Non-pigmented ciliary epithelial cell (primary cell): ENCODE data around the gene DTX3.
"Not testable (repeated sequence)": the region's sequence is repeated elsewhere in the genome, so short reads cannot be mapped to it uniquely, and the experiment has no call there.

Experiments used
- DNase-seq: peaks from one replicate; pipeline ENCODE4 v3.0.0-alpha.2; 2010; ENCODE audit warnings: low read depth

Gene DTX3

DNA sequence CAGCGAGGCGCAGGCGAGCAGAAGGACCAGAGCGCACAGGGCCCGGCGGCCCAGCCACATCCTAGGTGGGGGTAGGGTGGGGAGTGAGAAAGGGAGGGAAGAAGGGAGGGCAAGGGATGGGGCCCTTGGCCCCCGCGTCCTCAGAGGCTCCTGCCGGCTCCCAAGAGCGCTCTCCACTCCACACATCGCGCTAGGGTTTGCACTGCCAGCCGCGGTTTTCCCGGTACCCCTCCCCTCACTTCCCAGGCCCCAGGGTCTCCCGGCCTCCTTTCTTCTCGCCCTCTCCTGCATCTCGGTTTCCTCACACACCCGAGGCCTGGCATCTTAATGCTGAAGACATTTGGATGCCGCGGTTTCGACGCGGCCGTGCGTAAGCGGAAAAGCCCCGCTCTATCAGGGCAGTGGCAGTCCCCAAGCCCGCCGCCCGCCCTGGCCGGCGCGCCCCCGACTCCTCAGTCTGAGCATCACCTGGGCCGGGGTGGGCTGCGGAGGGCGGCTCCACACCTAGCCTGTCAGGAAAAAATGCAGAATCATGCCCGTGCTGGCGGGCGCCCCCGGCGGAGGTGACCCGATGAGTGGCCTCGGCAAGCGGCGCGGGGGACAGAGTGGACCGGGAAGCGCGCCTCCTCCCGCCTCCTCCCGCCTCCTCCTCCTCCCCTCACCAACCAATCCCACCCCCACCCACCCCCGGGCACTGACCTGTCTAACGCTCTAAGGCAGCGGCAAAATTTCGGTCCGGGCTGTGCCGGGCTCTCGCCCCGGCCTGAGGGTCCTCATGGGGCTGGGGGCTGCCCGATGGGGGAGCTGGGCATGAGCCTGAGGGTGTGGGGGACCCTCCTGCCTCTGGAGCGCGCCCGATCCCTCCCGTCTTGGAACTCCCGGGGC, 27.7 kb downstream of the DTX3 start:
- no peak for DNase-seq

DNA sequence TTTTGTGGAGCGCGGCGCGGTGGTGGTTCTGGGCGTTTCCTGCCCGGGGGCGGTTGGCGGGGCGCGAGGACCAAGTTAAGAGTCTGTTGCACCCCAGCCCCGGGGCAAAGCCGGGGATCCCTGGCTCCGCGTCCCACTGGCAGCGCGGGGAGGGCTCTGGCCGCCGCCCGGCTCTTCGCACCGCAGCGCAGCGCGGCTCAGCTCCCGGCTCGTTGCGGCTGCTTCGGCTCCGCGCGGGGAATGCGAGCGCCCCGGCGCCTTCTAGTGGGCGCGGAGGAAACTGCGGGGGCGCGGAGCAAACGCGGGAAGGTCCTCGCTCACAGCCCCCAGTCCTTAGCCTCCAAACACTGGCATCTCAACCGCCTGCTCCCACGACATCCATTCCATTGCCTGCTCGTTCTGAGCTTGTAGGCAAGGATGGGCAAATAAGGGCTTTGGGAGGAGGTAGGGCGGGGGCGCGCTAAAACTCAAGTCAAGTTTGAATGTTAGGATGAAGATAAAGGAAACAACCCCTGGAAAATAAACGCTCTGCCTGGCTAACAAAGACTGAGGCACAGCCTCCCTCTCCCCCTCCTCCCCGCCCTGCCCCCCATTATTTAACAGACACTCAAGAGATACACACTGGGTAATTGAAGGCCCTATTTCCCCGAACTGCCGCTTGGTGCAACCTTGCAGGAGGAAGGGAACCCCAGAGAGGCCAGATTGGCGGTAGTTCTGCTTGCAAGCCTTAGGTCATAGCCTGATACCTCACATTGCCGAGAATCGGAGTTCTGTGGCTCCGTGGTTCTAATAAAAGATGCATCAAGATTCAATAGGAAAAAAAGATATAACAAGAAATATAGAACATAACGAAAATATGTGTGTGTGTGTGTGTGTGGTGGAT, 28.6 kb downstream of the DTX3 start, which contains the start of gene B4GALNT1:
Gene B4GALNT1 (minus strand): TSS at position 244 of the 883 bp plus-strand sequence. CDS start 1,069 bp downstream, outside the sequence.
- no peak for DNase-seq

DNA sequence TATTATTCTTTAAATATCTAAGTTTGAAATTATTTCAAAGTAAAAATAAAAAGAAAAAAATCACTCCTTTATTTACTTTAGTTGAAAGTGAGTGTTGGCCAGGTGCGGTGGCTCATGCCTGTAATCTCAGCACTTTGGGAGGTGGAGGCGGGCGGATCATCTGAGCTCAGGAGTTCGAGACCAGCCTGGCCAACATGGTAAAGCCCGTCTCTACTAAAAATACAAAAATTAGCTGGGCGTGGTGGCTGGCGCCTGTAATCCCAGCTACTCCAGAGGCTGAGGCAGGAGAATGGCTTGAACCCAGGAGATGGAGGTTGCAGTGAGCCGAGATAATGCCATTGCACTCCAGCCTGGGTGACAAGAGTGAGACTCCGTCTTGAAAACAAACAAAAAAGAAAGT, 32.1 kb downstream of the DTX3 start:
- not testable (repeated sequence) for DNase-seq

DNA sequence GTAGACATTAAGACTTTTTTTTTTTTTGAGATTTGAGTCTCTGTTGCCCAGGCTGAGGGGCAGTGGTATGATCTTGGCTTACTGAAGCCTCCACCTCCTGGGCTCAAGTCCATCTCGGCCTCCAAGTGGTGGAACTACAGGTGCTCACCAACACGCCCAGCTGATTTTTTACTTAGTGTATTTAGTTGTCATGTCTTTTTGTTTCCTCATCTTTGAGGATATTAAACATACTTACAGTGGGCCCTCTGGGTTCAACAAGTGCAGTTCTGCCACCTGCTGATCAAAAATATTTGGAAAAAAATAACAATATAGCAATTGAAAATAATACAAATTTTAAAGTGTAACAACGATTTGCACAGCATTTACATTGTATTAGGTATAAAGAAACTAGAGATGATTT, 32.7 kb downstream of the DTX3 start:
- no peak for DNase-seq

DNA sequence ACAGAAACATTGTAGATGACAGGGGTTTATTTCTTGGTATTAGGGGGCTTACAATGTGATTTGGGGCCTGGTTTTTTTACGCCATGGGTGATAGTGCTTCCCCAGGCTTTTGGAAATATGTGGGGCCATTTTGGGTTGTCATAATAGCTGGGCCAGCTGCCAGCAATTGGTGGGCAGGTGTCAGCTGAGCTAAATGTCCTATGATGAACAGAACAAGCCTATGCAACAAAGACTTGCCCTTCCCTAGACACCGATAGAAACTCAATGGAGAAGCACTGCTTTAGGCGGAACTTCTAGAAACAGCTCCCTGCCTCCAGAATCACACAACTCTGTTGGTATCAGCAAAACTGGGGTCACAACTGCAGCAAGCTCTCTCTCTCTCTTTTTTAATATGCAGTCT, 33.5 kb downstream of the DTX3 start:
- DNase-seq, result no peak

DNA sequence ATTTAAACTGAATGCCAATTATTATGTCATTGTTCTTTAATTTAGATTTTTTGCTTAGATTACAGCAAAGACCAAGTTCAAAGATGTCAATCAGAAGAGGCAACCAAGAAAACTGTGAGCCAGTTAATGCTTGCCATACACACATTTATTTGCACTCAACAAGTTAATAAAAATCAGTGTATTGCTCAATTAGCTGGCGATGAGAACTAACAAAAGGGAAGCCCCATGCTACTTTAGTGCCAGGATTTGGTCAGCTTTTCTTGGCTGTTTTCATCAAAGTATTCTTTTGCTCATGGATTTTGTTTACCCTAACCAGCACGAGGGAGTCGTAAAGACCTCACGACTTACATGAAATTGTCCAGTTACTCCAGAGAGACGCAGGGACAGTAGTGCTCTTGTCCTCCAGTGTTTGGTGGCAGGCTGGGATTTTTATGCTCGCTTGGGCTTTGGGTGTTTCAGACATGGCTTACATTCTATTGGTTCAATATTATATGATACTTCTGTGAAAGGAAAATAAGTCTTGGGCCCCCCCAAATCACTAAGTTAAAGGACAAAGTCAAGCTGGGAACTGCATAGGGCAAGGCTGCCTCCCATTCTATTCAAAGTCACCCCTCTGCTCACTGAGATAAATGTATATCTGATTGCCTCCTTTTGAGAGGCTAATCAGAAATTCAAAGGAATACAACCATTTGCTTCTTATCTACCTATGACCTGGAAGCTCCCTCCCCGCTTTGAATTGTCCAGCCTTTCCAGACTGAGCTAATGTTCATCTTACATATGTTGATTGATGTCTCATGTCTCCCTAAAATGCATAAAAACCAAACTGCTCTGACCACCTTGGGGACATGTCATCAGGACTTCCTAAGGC, 35.8 kb downstream of the DTX3 start:
- DNase-seq, result no peak

DNA sequence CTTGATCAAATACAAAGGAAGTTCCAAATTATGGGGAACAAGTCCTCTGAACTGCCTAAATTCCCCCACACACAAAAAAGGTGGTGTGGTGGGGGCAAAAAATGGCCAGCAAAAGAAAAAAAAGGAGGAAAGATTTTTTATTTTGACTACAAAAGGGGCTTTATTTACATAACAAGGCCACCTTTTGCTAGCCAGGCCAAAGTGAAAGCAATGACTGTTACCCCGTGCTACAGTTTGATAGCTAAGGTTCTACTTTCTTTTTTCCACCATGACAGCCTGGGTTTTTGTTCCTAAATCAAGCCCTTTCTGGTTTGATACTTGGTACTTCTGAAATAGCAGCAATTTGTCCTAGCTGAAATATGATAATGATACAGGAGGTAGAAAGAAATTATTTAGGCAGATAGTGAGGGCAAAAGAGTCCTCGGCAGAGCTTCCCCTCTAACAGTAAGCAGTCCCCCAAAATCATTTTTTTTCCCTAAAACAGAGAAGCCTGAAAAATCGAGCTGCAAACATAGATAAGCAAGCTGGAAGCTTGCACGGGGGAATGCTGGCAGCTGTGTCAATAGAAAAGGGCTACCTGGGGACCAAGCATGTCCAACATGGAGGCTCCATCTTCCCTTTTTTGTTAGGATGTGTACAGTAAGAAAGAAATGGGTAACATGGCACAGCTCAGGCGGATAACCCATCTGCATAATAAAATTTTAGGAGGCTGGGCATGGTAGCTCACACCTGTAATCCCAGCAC, 37.2 kb downstream of the DTX3 start:
- no peak for DNase-seq

DNA sequence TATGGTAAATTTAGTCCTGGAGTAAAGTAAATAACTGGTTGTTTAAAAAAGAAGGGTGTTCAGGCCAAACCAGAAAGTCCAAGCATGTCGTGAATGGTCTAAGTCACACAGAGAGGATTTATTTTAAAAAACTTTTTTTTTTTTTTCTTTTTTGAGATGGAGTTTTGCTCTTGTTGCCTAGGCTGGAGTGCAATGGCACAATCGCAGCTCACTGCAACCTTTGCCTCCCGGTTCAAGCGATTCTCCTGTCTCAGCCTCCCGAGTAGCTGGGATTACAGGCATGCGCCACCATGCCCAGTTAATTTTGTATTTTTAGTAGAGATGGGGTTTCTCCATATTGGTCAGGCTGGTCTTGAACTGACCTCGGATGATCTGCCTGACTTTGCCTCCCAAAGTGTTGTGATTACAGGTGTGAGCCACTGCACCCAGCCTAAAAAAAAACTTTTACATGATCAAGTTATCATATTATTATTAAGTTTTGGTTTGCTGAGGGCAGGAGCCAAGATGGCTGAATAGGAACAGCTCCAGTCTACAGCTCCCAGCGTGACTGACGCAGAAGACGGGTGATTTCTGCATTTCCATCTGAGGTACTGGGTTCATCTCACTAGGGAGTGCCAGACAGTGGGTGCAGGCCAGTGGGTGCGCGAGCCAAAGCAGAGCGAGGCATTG, 41.5 kb downstream of the DTX3 start:
- not testable (repeated sequence) for DNase-seq

DNA sequence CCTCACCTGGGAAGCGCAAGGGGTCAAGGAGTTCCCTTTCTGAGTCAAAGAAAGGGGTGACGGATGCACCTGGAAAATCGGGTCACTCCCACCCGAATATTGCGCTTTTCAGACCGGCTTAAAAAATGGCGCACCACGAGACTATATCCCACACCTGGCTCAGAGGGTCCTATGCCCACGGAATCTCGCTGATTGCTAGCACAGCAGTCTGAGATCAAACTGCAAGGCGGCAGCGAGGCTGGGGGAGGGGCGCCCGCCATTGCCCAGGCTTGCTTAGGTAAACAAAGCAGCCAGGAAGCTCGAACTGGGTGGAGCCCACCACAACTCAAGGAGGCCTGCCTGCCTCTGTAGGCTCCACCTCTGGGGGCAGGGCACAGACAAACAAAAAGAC, 42.0 kb downstream of the DTX3 start:
- DNase-seq, result not testable (repeated sequence)

DNA sequence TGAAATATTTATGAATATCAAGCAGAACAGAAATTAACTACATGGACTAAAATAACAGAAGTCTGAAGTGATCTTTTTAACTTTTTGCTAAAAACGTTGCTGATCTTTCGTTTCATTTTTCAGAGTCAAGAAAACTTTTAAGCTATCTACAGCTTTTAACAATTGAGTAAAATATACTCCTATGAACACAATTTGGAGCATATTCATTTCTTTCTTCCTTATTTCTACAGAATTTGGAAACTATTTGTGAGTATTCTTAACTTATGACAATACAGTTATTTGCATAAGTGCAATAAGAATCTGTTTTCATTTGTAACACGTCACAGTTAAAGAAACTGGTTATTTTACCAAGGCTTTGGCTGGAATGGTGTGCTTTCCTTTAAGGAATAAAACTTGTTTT, 49.4 kb downstream of the DTX3 start:
- no peak for DNase-seq

DNA sequence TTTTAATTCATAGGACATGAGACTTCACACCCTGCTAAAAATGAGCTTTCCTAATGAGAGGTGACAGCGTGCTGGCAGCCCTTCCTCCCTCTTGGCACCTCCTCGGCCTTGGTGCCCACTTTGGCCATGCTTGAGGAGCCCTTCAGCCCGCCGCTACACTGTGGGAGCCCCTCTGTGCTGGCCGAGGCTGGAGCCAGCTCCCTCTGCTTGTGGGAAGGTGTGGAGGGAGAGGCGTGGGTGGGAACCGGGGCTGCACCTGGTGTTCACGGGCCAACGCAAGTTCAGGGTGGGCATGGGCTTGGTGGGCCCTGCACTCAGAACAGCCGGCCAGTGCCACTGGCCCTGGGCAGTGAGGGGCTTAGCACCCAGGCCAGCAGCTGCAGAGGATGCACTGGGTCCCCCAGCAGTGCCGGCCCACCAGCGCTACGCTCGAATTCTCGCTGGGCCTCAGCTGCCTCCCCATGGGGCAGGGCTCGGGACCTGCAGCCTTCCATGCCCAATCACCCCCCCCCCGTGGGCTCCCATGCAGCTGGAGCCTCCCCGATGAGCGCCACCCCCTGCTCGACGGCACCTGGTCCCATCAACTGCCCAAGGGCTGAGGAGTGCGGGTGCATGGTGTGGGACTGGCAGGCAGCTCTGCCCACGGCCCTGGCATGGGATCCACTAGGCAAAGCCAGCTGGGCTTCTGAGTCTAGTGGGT, 51.1 kb downstream of the DTX3 start:
- no peak for DNase-seq

DNA sequence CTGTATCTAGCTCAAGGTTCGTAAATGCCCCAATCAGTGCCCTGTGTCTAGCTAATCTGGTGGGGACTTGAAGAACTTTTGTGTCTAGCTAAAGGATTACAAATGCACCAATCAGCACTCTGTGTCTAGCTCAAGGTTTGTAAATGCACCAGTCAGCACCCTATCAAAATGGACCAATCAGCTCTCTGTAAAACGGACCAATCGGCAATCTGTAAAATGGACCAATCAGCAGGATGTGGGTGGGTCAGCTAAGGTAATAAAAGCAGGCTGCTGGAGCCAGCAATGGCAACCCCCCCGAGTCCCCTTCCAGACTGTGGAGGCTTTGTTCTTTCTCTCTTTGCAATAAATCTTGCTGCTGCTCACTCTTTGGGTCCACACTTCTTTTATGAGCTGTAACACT, 51.8 kb downstream of the DTX3 start:
- not testable (repeated sequence) for DNase-seq

DNA sequence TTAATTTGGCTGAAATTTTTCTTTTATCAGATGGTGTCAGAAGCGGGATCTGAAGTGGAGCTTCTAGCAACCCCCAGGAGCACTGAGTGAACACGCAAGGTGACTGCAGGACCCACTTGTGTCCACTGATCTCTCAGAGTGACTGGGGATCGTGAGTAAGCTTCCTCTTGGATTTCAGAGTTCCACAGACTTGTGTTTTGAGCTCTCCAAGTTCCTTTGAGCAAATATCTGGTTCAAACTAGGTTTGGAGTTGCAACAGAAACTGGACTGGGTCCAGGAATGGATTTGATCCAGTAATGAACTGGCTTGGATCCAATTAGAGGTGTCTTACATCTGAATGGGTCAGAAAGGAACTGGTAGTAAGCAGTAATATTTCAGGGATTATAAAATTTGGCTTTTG, 53.1 kb downstream of the DTX3 start:
- DNase-seq, result no peak

DNA sequence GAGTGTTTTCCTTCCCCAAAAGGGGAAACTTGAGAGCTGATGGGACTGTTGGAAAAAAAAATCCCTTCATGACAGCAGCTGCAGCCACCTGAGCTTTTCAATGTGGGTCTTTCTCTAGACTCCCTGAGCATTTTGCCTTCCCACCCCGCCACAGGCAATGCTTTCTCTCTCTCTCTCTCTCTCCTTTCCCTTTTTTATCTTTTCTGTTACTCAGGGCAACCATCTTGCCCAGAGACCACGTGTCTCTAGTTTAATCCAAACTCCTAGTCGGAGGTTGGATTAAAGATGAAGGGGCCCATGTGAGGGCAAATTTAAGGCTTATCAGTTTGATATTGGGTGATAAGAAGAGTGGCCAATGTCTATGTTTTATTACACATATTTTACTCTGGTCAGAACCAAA, 54.3 kb downstream of the DTX3 start:
- no peak for DNase-seq
